Naive thymus-derived CD4-positive, alpha-beta T cell (primary cell): ENCODE results near the gene KCTD11. TPM values are rescaled to one million over a fixed set of nuclear protein-coding genes. Genes with fewer than 3 reads are reported as not detected.
A peak's percentile ranks its signal among the peaks of the same experiment; 100 is the strongest.

Experiments
- ATAC-seq: fragments of 150-1000 bp; cut with Tn5 transposase; 2 replicates; pipeline ENCODE4 v1.10.0; 2021; ENCODE audit warnings: mild to moderate bottlenecking, moderate library complexity
- CTCF ChIA-PET: fragments of 350-600 bp; sonication (Branson Sonifier 250); formaldehyde crosslinking; loops from one replicate; lab custom pipeline; 2021; ENCODE audit warnings: antibody characterized with exemption; lab: Charles Lee
- POLR2A ChIA-PET: fragments of 350-600 bp; sonication (Branson Sonifier 250); formaldehyde crosslinking; loops from one replicate; lab custom pipeline; 2021; ENCODE audit warnings: antibody characterized with exemption, inconsistent platforms; lab: Charles Lee
- DNase-seq, 9 donors: peaks; one replicate each; pipeline versions ENCODE4 v3.0.0 to v3.0.0-alpha.2; 2020 to 2022; ENCODE audit warnings: mixed read lengths in 1 of 9
- H3K27ac ChIP-seq: one replicate; pipeline ENCODE4 v1.7.0; 2013; ENCODE audit warnings: mild to moderate bottlenecking, low read depth, low read length, moderate library complexity
- H3K27me3 ChIP-seq, 2 donors: one replicate each; pipeline ENCODE4 v1.7.0; 2013; ENCODE audit warnings: low read length in 2 of 2, mild to moderate bottlenecking in 2 of 2, moderate library complexity in 2 of 2; ENCODE audit not compliant: control insufficient read depth in 2 of 2, insufficient read depth in 2 of 2
- H3K36me3 ChIP-seq, 3 experiments: 1 replicate in 2 of 3; 2 replicates in 1 of 3; pipeline ENCODE4 v1.7.0; 2013; ENCODE audit warnings: low read length in 3 of 3, mild to moderate bottlenecking in 3 of 3, moderate library complexity in 1 of 3; ENCODE audit not compliant: insufficient read depth in 3 of 3, control insufficient read depth in 2 of 3
- H3K4me1 ChIP-seq, 2 donors: one replicate each; pipeline ENCODE4 v1.7.0; 2013; ENCODE audit warnings: low read length in 2 of 2, mild to moderate bottlenecking in 2 of 2, moderate library complexity in 1 of 2; ENCODE audit not compliant: control insufficient read depth in 2 of 2, insufficient read depth in 2 of 2
- H3K4me3 ChIP-seq: 2 replicates; pipeline ENCODE4 v1.7.0; 2013; ENCODE audit warnings: mild to moderate bottlenecking, low read length
- H3K9me3 ChIP-seq, 3 experiments: 1 replicate in 2 of 3; 2 replicates in 1 of 3; pipeline ENCODE4 v1.7.0; 2013; ENCODE audit warnings: low read length in 3 of 3; ENCODE audit not compliant: control insufficient read depth in 2 of 3
- H3K27ac Mint-ChIP-seq, 9 donors: one replicate each; pipeline ENCODE4 v1.8.0; 2020 to 2022; ENCODE audit warnings: mixed read lengths in 9 of 9, mild to moderate bottlenecking in 8 of 9, moderate library complexity in 5 of 9, inconsistent platforms in 2 of 9
- H3K27me3 Mint-ChIP-seq, 5 donors: one replicate each; pipeline ENCODE4 v1.8.0; 2021 to 2022; ENCODE audit warnings: mixed read lengths in 5 of 5, mild to moderate bottlenecking in 1 of 5
- H3K36me3 Mint-ChIP-seq, 5 donors: one replicate each; pipeline ENCODE4 v1.8.0; 2020 to 2022; ENCODE audit warnings: mixed read lengths in 5 of 5, mild to moderate bottlenecking in 3 of 5, inconsistent platforms in 1 of 5
- H3K4me1 Mint-ChIP-seq, 7 donors: one replicate each; pipeline ENCODE4 v1.8.0; 2020 to 2022; ENCODE audit warnings: mixed read lengths in 7 of 7, mild to moderate bottlenecking in 3 of 7, inconsistent platforms in 1 of 7
- H3K4me3 Mint-ChIP-seq, 10 donors: one replicate each; pipeline ENCODE4 v1.8.0; 2020 to 2022; ENCODE audit warnings: mild to moderate bottlenecking in 10 of 10, mixed read lengths in 10 of 10, moderate library complexity in 6 of 10, inconsistent platforms in 2 of 10
- H3K9me3 Mint-ChIP-seq, 11 donors: one replicate each; pipeline ENCODE4 v1.8.0; 2020 to 2022; ENCODE audit warnings: mixed read lengths in 11 of 11, mild to moderate bottlenecking in 4 of 11, inconsistent platforms in 1 of 11, moderate library complexity in 1 of 11
- intact Hi-C, 2 donors: fragments of 100-400 bp; cut with micrococcal nuclease; formaldehyde crosslinking; loops; one replicate each; pipeline ENCODE4 v1.15.1; 2023
- polyA plus RNA-seq, 2 donors: library from polyadenylated mRNA; unstranded; fragments of 300-500 nt; fragmentation: Illumina TruSeq; gene quantifications; one replicate each; pipeline ENCODE4 v1.2.3, GENCODE V29; 2021
- total RNA-seq, 6 experiments: library from RNA in 5 of 6; stranded (reverse) in 5 of 6; gene quantifications; 1 replicate in 5 of 6; 2 replicates in 1 of 6; pipeline ENCODE4 v1.2.3 and lab custom pipeline; 2021 to 2026

Gene KCTD11
- total and polyA plus RNA-seq, 7 experiments from 2014 or later: 0.83 to 13.7 (median 2.7) TPM

- H3K4me1 ChIP-seq: peaks cover 10 to 24% of the 10 kb centered on the region in 2 donors
- ChIA-PET POLR2A (interaction anchor here (0.6 to 5.4 kb wide), 13 partner anchors 18 to 329 kb away, joined by 3 to 29 read pairs (median 5); partner anchors contain the start of genes ACAP1, POLR2A, TMEM102 and TMEM256), CTCF (interaction anchor here (0.6 to 5.3 kb wide), 30 partner anchors 9 to 332 kb away, joined by 3 to 67 read pairs (median 4); partner anchors contain the start of genes ACAP1, FGF11, MPDU1 and NEURL4)
- Mint-ChIP-seq H3K27ac (peak overlapping the region in 2 of 9 donors; percentile 8 to 17), H3K9me3 (no peaks in the 10 kb centered on the region), H3K4me3 (no peak overlapping the region), H3K36me3 (peaks cover 0 to 13% (median 0%) of the 10 kb centered on the region in 5 donors), H3K27me3 (no peaks in the 10 kb centered on the region), H3K4me1 (peaks cover 12 to 46% (median 26%) of the 10 kb centered on the region in 7 donors)
- no peak overlapping the region for H3K4me3 ChIP-seq
- DNase-seq (no peak), ATAC-seq (no peak)
- H3K9me3 ChIP-seq: no peaks in the 10 kb centered on the region
- H3K27me3 ChIP-seq: no peaks in the 10 kb centered on the region
- H3K27ac ChIP-seq: no peak overlapping the region
- intact Hi-C loops: loop anchor here in 1 of 2 donors (10.0 kb wide), 1 partner anchor 129 kb away; the partner anchor contains the start of genes POLR2A and SLC35G6
- peaks cover 0 to 5% (median 0%) of the 10 kb centered on the region in 3 experiments for H3K36me3 ChIP-seq
Observed at GRCh38 chr17:7355573-7355972, 3.6 kb downstream of the KCTD11 start.

DNA sequence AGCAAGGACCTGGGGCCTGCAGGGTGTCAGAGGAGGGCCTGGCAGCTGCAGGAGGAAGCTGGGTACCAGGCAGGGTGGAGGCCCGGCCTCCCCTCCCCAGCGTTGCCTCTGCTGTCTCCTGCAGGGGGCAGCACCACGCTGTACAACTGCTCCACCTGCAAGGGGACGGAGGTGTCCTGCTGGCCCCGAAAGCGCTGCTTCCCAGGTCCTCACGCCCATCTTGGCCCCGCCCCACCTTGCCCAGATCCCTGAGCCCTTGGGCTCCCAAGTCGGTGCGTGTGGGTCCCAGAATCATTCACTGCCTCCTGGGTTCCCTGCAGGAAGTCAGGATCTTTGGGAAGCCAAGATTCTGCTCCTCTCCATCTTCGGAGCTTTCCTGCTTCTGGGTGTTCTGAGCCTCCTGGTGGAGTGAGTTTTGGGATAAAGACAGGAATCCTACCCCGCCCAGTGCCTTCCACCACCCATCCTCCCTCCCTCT is 4.1 kb downstream of the KCTD11 start:
- intact Hi-C loops: loop anchor here (1.0 to 10.0 kb wide), 10 partner anchors 29 to 233 kb away; partner anchors contain the start of genes TMEM102 (in 2 of the 2), PLSCR3 (in 1 of the 2), POLR2A (in 1 of the 2) and SENP3 (in 1 of the 2)
- peaks cover 0 to 11% (median 0%) of the 10 kb centered on the region in 5 donors for H3K36me3 Mint-ChIP-seq
- POLR2A ChIA-PET: interaction anchor here (0.6 to 5.4 kb wide), 13 partner anchors 19 to 329 kb away, joined by 3 to 29 read pairs (median 5); partner anchors contain the start of genes ACAP1, POLR2A and TMEM102

DNA sequence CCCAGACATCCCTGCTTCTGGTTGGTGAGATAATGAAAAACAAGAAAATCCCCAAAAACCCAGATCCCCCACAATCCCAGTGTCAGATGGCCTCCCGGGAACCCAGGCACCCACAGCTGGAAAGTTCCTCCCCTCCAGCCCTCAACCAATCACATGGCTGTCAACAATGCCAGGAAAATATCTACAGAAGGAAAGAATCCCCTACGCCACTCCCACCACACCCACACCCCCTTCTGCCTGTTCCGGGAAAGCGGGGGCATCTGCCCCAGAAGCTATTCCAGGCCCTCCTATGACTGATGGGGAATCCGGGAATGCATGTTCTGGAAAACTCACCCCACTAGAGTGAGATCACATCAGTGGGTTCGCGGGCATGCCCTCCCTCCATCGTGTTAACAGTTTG is 4.8 kb downstream of the KCTD11 start:
- Mint-ChIP-seq H3K27me3 (peaks cover 0 to 2% (median 0%) of the 10 kb centered on the region in 5 donors), H3K9me3 (no peaks in the 10 kb centered on the region), H3K27ac (no peak overlapping the region), H3K36me3 (peaks cover 0 to 8% (median 0%) of the 10 kb centered on the region in 5 donors), H3K4me3 (no peak overlapping the region), H3K4me1 (peaks cover 7 to 38% (median 21%) of the 10 kb centered on the region in 7 donors)
- no peaks in the 10 kb centered on the region for H3K36me3 ChIP-seq
- POLR2A ChIA-PET: interaction anchor here (1.0 to 5.4 kb wide), 5 partner anchors 27 to 127 kb away, joined by 3 to 29 read pairs (median 8); partner anchors contain the start of genes POLR2A and TMEM102
- intact Hi-C loops: loop anchor here (1.0 to 10.0 kb wide), 10 partner anchors 28 to 233 kb away; partner anchors contain the start of genes TMEM102 (in 2 of the 2), PLSCR3 (in 1 of the 2), POLR2A (in 1 of the 2) and SENP3 (in 1 of the 2)
- no peak for ATAC-seq
- peaks cover 3 to 16% of the 10 kb centered on the region in 2 donors for H3K4me1 ChIP-seq
- CTCF ChIA-PET: interaction anchor here (0.5 to 5.3 kb wide), 18 partner anchors 13 to 227 kb away, joined by 3 to 67 read pairs (median 5); partner anchors contain the start of genes ACAP1, ASGR1, FGF11 and MPDU1
- no peak for DNase-seq
- H3K27ac ChIP-seq: no peak overlapping the region
- H3K27me3 ChIP-seq: no peaks in the 10 kb centered on the region
- no peak overlapping the region for H3K4me3 ChIP-seq
- H3K9me3 ChIP-seq: no peaks in the 10 kb centered on the region

More for the DNA sequence above, 4.1 kb downstream of the KCTD11 start:
- Mint-ChIP-seq H3K27ac (peak overlapping the region in 4 of 9 donors; percentile 8 to 75 (median 40)), H3K4me3 (peak overlapping the region in 1 of 10 donors; percentile 32), H3K27me3 (no peaks in the 10 kb centered on the region), H3K9me3 (no peaks in the 10 kb centered on the region), H3K4me1 (peaks cover 11 to 41% (median 24%) of the 10 kb centered on the region in 7 donors)
- H3K9me3 ChIP-seq: no peaks in the 10 kb centered on the region
- DNase-seq (peak; percentile 69 to 87 (median 81)), ATAC-seq (peak; percentile 81)
- no peaks in the 10 kb centered on the region for H3K27me3 ChIP-seq
- H3K4me3 ChIP-seq: no peak overlapping the region
- CTCF ChIA-PET: interaction anchor here (0.5 to 5.3 kb wide), 36 partner anchors 10 to 331 kb away, joined by 3 to 67 read pairs (median 4); partner anchors contain the start of genes ACAP1, ASGR1, FGF11 and MPDU1
- H3K4me1 ChIP-seq: peaks cover 6 to 19% of the 10 kb centered on the region in 2 donors
- H3K27ac ChIP-seq: no peak overlapping the region
- peaks cover 0 to 2% (median 0%) of the 10 kb centered on the region in 3 experiments for H3K36me3 ChIP-seq

DNA sequence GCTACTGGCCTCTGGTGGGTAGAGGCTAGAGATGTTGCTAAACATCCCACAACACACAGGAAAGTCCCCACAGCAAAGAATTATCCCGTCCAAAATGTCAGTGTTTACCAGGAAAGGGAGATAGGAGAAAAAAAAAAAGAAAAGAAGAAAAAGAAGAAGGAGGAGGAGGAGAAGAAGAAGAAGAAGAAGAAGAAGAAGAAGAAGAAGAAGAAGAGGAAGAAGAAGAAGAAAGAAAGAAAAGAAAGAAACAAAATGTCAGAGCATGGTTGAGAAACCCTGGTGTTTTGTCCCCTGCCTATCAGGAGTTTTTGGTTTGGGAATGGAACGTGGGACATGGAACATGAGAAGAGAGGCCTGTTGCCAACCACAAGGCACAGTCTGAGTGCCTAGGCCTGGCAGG is 5.4 kb downstream of the KCTD11 start:
- H3K4me1 Mint-ChIP-seq: peaks cover 6 to 38% (median 19%) of the 10 kb centered on the region in 7 donors
- Histone ChIP-seq H3K4me3 (no peak overlapping the region), H3K27me3 (no peaks in the 10 kb centered on the region), H3K9me3 (no peaks in the 10 kb centered on the region), H3K4me1 (peaks cover 3 to 13% of the 10 kb centered on the region in 2 donors), H3K27ac (no peak overlapping the region), H3K36me3 (no peaks in the 10 kb centered on the region)
- peaks cover 0 to 1% (median 0%) of the 10 kb centered on the region in 11 donors for H3K9me3 Mint-ChIP-seq
- H3K36me3 Mint-ChIP-seq: peaks cover 0 to 7% (median 0%) of the 10 kb centered on the region in 5 donors
- DNase-seq (no peak), ATAC-seq (no peak)
- POLR2A ChIA-PET: interaction anchor here (5.4 kb wide), 1 partner anchor 79 kb away, joined by 29 read pairs; the partner anchor contains the start of gene TMEM102
- intact Hi-C loops: loop anchor here (2.0 to 10.0 kb wide), 3 partner anchors 27 to 127 kb away; partner anchors contain the start of genes PLSCR3 (in 1 of the 2), POLR2A (in 1 of the 2) and SLC35G6 (in 1 of the 2)
- no peak overlapping the region for H3K4me3 Mint-ChIP-seq
- peak overlapping the region in 1 of 9 donors; percentile 77 for H3K27ac Mint-ChIP-seq
- H3K27me3 Mint-ChIP-seq: peaks cover 0 to 2% (median 0%) of the 10 kb centered on the region in 5 donors
- CTCF ChIA-PET: interaction anchor here (0.6 to 2.1 kb wide), 4 partner anchors 79 to 560 kb away, joined by 3 to 11 read pairs (median 4); partner anchors contain the start of gene SENP3

- ChIA-PET CTCF (interaction anchor here (1.2 kb wide), 1 partner anchor 14 kb away, joined by 4 read pairs; no protein-coding TSS in a partner anchor), POLR2A (interaction anchor here (1.2 kb wide), 1 partner anchor 117 kb away, joined by 3 read pairs; the partner anchor contains the start of gene ZBTB4)
- DNase-seq (no peak), ATAC-seq (no peak)
- peaks cover 0 to 2% (median 0%) of the 10 kb centered on the region in 5 donors for H3K27me3 Mint-ChIP-seq
- H3K9me3 Mint-ChIP-seq: peaks cover 0 to 1% (median 0%) of the 10 kb centered on the region in 11 donors
- H3K36me3 Mint-ChIP-seq: no peaks in the 10 kb centered on the region
- no peak overlapping the region for H3K4me3 Mint-ChIP-seq
- H3K27ac Mint-ChIP-seq: no peak overlapping the region
- H3K4me1 Mint-ChIP-seq: peaks cover 0 to 4% (median 0%) of the 10 kb centered on the region in 7 donors
- Histone ChIP-seq H3K9me3 (no peaks in the 10 kb centered on the region), H3K27me3 (no peaks in the 10 kb centered on the region), H3K4me3 (no peak overlapping the region), H3K27ac (no peak overlapping the region), H3K36me3 (no peaks in the 10 kb centered on the region), H3K4me1 (no peaks in the 10 kb centered on the region)
- intact Hi-C loops: no loop called here
Observed at GRCh38 chr17:7361906-7362305, 9.9 kb downstream of the KCTD11 start.

DNA sequence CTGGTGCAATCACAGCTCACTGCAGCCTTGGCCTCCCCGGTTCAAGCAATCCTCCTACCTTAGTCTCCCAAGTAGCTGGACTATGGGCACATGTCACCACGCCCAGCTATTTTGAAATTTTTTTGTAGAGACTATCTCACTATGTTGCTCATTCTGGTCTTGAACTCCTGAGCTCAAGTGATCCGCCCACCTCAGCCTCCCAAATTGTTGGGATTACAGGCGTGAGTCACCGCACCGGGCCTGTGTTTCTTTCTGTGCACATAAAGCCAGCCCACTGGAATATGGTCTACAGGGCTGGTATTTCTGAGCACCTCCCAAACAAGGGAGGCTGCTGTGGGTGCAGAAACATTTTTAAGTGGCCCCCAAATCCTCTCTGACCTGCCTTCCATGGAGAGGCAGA is 11.3 kb downstream of the KCTD11 start:
- Histone ChIP-seq H3K27me3 (no peaks in the 10 kb centered on the region), H3K9me3 (no peaks in the 10 kb centered on the region), H3K4me3 (no peak overlapping the region), H3K36me3 (no peaks in the 10 kb centered on the region), H3K27ac (no peak overlapping the region), H3K4me1 (no peaks in the 10 kb centered on the region)
- H3K4me1 Mint-ChIP-seq: peaks cover 0 to 2% (median 0%) of the 10 kb centered on the region in 7 donors
- ATAC-seq (no peak), DNase-seq (no peak)
- POLR2A ChIA-PET: no interaction called here
- CTCF ChIA-PET: no interaction called here
- H3K27me3 Mint-ChIP-seq: peaks cover 0 to 4% (median 0%) of the 10 kb centered on the region in 5 donors
- intact Hi-C loops: no loop called here
- H3K9me3 Mint-ChIP-seq: peaks cover 0 to 1% (median 0%) of the 10 kb centered on the region in 11 donors
- no peak overlapping the region for H3K27ac Mint-ChIP-seq
- H3K36me3 Mint-ChIP-seq: no peaks in the 10 kb centered on the region
- no peak overlapping the region for H3K4me3 Mint-ChIP-seq
